GM19328 (cell line): ENCODE data around the gene PARVB.

Source experiments
- ATAC-seq: cut with Tn5 transposase; IDR thresholded peaks from one replicate; pipeline ENCODE4 v1.9.1; 2021; ENCODE audit warnings: mild to moderate bottlenecking, moderate library complexity; ENCODE audit not compliant: unreplicated experiment

The PARVB gene

DNA sequence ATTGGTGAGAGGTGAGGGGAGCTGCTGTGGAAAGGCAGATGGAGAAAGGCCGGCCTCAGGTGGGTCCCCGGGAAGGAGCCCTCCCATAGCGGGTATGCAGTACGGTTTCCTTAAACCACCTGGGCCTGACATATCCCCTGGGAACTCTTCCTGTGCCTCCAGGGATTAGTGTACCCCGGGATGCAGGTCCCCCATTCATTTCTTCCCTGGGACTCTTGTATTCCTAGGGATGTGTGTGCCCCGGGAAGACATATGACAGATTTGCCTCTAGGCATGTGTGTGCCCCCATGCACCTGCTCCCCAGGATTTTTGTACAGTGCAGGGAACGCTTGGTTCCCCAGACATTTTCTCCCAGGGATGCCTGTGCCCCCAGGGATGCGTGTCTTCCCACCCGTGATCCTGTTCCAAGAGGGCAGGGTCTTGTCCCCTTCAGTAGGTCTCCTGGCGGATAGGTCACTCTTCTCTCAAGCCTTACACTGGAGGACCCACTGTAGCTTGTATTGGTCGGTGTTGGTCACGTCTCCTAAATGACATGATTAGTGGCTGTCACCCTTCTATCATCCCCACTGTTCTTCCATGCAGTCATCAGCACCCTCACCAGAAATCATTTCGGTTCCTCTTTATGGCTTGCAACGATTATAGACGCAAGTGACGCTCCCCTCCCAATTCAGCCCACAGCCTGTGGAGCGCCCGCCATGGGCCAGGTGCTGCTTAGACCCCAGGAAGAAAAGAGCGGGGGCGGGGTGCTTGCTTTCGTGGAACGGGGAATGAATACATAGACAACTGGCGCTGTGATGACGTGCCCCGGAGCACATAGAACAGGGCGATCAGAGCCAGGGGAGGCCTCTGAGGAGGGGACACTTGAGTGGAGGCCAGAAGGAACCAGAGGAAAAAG, 1.3 kb downstream of the PARVB start:
- ATAC-seq: peak; percentile 46

- no peak for ATAC-seq
These were observed 2.0 kb downstream of the PARVB start for GRCh38 chr22:44026066-44026629.

- ATAC-seq: peak; percentile 42
These were observed 2.8 kb downstream of the PARVB start for GRCh38 chr22:44026630-44027511.

- no peak for ATAC-seq
These were observed 4.0 kb downstream of the PARVB start for GRCh38 chr22:44028091-44028490.

GRCh38 chr22:44029069-44029468, 5.0 kb downstream of the PARVB start:
- no peak for ATAC-seq

DNA sequence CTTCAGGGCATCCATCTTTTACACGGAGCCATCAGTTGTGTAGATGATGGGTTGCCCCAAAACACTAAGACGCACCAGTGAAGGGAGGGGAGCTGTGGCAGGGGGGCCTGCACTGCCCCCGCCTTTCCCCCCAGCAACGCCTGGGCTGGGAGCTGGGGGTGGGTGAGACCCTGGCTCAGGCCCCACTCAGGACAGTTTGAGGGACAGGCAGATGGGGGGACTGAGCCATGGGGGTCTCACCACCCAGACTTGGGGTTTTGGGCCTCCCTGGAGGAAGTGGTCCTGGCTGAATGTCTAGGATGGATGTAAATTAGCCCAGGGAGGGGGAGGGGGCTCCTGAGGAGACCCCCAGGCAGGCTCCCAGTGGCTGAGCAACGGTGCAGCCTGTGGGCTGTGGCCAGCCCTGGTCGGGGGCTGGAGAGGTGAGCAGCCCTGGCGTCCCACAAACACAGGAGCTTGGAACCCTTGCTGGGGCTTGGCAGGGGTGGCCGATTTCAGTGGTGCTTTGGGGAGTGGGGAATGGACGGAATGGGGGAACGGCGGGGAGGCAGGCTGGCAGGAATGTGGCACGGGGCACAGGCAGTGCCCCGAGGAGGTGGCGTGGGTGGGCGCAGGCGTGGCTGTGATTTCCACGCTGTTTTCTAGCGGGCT, 6.1 kb downstream of the PARVB start:
- ATAC-seq: no peak

DNA sequence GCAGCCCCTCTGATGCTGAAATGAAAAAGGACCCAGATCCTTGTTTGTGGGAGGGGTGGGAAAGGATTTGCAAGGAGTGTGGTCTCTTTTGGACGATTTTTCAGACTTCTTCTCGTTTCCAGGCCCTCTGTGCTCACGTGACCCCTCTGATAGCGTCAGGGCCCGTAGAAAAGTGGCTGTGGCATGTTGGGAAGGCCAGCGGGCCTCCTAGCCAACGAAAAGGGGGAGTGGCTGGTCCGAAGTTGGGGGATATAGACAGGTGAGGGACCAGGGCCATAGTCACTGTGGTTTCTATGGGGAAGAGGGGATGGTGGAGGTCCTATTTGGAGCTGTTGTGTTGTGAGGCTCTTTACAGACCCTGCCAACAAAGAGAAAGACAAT, 6.6 kb downstream of the PARVB start:
- no peak for ATAC-seq

DNA sequence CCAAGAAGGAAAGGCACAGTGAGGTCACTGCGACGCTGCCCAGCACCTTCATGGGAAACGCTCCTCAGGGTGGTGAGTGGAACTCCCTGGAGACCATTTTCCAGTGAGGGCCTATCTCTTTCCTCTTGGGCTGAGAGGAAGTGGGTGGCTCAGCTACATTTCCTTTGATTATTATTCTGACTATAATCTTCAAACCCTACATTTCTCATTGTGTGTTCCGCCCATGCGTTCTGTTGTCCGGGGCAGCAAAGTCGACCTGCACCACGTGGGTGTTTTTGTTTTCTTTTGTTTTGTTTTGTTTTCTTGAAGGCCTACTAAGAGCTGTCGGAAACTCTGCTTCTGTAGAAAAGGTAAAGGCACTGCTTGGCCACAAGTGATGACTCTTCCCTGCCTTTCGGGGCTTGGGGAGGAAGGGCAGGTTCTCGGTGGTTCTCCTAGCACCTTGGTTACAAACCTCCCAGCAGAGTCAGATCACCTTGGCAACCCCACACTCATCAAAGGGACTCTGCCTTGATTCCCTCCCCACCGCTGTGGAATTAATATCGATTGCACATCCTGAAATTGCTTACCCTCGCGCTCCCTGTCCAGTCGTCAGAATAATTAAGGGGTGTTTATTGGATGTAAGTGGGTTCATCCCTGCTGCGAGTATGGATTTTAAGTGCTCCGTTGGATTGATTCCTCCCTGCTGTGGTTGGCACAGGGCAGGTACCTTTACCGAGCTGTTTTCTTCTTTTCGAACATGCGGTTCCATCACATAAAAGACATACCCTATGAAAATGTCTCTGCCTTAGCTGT, 7.3 kb downstream of the PARVB start:
- no peak for ATAC-seq

- no peak for ATAC-seq
These were observed 8.1 kb downstream of the PARVB start for GRCh38 chr22:44032126-44032730.

DNA sequence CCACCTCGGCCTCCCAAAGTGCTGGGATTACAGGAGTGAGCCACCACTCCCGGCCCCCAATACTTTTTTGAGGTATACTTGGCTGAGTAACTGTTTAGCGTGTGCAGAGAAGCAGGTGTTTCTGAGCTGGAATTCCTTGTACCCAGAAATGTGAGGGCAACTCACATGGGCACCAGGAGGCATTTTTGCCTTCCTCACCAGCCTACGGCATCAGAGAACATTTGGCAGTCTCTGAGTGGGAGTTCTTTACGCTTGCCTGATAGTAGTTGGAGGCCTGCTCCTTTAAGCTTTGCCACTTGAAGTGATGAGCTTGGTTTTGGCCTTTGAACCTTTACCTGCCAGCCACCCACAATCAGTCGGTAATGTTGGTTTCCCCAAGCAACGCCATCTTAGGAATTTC, 9.2 kb downstream of the PARVB start:
- ATAC-seq: no peak

- no peak for ATAC-seq
These were observed 9.6 kb downstream of the PARVB start for GRCh38 chr22:44033694-44034093.

- ATAC-seq: no peak
These were observed 13.6 kb downstream of the PARVB start for GRCh38 chr22:44037519-44038375.

DNA sequence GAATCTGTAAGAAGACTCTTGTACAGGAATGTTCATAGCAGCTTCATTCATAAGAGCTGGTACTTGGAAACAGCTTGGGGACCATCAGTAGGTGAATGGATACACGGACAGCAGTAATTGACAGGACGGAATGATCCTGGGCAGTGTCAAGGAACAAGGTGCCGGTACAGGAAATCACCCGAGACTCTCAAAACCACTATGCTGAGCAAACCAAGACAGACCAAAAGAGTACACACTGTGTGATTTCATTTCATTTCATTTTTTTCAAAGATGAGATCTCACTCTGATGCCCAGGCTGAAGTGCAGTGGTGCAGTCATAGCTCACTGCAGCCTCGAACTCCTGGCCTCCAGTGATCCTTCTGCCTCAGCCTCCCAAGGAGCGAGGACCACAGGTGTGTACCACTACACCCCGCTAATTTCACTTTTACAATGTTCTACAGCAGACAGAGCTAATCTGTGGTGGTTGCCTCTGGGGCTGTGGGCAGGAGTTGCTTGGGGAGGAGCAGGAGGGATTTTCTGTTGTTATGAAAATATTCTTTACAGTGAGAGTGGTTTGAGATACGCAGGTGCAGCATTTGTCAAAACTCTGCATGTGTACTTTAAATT, 15.6 kb downstream of the PARVB start:
- no peak for ATAC-seq

GRCh38 chr22:44042249-44043218, 18.4 kb downstream of the PARVB start:
- no peak for ATAC-seq

GRCh38 chr22:44045145-44045544, 21.0 kb downstream of the PARVB start:
- ATAC-seq: no peak

DNA sequence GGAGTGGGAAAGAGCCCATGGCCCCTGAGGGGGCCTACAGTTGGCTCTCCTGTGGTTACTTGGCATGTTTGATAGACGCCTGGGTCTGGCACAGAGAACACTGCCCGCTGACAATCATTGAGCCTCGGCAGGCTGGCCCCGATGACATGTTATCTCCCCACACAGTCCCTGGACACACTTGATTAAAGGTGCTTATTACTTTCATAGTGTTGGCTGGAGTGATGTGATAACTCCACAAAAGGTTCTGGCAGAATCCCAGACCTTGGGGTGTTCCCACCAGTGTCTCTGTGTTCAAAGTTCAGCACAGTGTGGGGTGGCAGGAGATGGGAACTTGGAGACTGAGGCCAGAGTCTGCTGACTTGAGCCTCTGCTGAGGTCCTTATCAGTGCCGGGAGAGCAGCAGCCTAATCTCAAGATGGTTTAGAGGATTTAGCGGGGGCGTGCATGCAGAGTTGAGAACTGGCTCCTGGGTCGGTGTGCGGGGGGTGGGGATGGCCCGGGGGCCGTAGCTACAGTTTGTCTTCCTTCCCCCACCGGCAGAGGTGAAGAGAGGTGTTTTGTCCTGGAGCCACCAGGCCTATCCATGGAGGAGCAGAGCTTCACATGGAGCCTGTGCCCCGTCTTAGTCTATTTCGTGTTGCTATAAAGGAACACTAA, 22.5 kb downstream of the PARVB start:
- ATAC-seq: no peak

DNA sequence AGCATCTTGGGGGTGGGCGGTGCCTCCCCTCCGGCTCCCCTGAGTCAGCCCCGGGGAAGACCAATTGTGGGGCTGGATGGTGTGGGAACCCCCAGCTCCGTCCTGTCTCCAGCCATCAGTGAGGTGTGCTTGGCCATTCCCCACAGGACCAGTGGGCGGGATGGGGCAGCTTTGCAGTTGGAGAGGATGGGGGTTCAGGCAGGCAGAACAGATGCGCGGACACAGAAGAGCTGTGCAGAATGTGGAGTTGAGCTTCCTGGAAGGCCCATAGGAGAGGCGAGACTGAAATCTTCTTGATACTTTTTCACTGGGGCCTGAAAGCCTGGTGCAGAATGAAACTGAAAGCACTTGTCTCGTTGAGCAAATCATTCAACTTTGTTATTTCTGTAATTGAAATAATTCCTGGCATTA, 23.8 kb downstream of the PARVB start:
- no peak for ATAC-seq
